GM12878 (cell line): ENCODE data around the gene NFKBIB. TPM values are rescaled to one million over a fixed set of nuclear protein-coding genes. Genes with fewer than 3 reads are reported as not detected.

Experiments
- CBX3 ChIP-seq: fragments of 200-600 bp; sonication (generic); IDR thresholded peaks from 2 replicates; pipeline ENCODE4 v1.6.1; 2016; ENCODE audit warnings: low read depth, borderline replicate concordance
- CHD4 ChIP-seq: fragments of 200-600 bp; sonication (generic); IDR thresholded peaks from 2 replicates; pipeline ENCODE4 v1.6.1; 2016; ENCODE audit warnings: mild to moderate bottlenecking
- HCFC1 ChIP-seq: fragments of 150-350 bp; IDR thresholded peaks from 2 replicates; pipeline ENCODE4 v1.6.1; 2014; ENCODE audit warnings: low read length
- HSF1 ChIP-seq: fragments of 150-350 bp; IDR thresholded peaks from 2 replicates; pipeline ENCODE4 v1.6.1; 2014; ENCODE audit warnings: mild to moderate bottlenecking, low read depth, low read length
- IRF3 ChIP-seq: fragments of 450-650 bp; IDR thresholded peaks from 2 replicates; pipeline ENCODE4 v1.6.1; 2014; ENCODE audit warnings: mild to moderate bottlenecking
- IRF4 ChIP-seq: IDR thresholded peaks from 2 replicates; pipeline ENCODE4 v1.6.1; 2011; ENCODE audit warnings: low read depth, low read length
- MXI1 ChIP-seq: fragments of 150-350 bp; IDR thresholded peaks from 2 replicates; pipeline ENCODE4 v1.6.1; 2011; ENCODE audit warnings: low read depth, mild to moderate bottlenecking, inconsistent platforms, low read length, improper control_type of control experiment
- NFXL1 ChIP-seq: fragments of 450-650 bp; IDR thresholded peaks from 2 replicates; pipeline ENCODE4 v1.6.1; 2017; ENCODE audit warnings: antibody characterized with exemption, mild to moderate bottlenecking, borderline replicate concordance
- NFYA ChIP-seq: IDR thresholded peaks from 2 replicates; pipeline ENCODE4 v1.6.1; 2011; ENCODE audit warnings: low read depth, mild to moderate bottlenecking, low read length, improper control_type of control experiment, borderline replicate concordance
- NFYB ChIP-seq: IDR thresholded peaks from 2 replicates; pipeline ENCODE4 v1.6.1; 2011; ENCODE audit warnings: low read depth, mild to moderate bottlenecking, low read length, improper control_type of control experiment, moderate library complexity; ENCODE audit not compliant: insufficient read depth
- PAX5 ChIP-seq: IDR thresholded peaks from 2 replicates; pipeline ENCODE4 v1.6.1; 2011; ENCODE audit warnings: low read depth, low read length, borderline replicate concordance
- POLR2AphosphoS5 ChIP-seq: IDR thresholded peaks from 2 replicates; pipeline ENCODE4 v1.6.1; 2011; ENCODE audit warnings: mild to moderate bottlenecking, low read length, inconsistent platforms
- RCOR1 ChIP-seq: conservative IDR thresholded peaks from 2 replicates; pipeline ENCODE4 v1.6.1; 2012; ENCODE audit warnings: low read depth, low read length, improper control_type of control experiment
- SMAD5 ChIP-seq: IDR thresholded peaks from 2 replicates; pipeline ENCODE4 v1.6.1; 2016; ENCODE audit warnings: antibody characterized with exemption, low read depth
- SP1 ChIP-seq: IDR thresholded peaks from one replicate; pipeline ENCODE4 v1.6.1; 2011; ENCODE audit warnings: low read depth, low read length
- SREBF1 ChIP-seq: IDR thresholded peaks from 2 replicates; pipeline ENCODE4 v1.6.1; 2012; ENCODE audit warnings: mild to moderate bottlenecking, low read length
- TARDBP ChIP-seq: IDR thresholded peaks from 2 replicates; pipeline ENCODE4 v1.6.1; 2016; ENCODE audit warnings: borderline replicate concordance
- ZBTB11 ChIP-seq: fragments of 450-650 bp; formaldehyde crosslinking; IDR thresholded peaks from 2 replicates; pipeline ENCODE4 v1.5.0; 2022; ENCODE audit warnings: mild to moderate bottlenecking, missing genetic modification characterization
- ZBTB40 ChIP-seq: fragments of 450-650 bp; IDR thresholded peaks from 2 replicates; pipeline ENCODE4 v1.6.1; 2016; ENCODE audit warnings: mild to moderate bottlenecking, moderate library complexity, borderline replicate concordance
- polyA plus RNA-seq, 11 experiments: library from polyadenylated mRNA; depleted of rRNA in 4 of 11; unstranded in 6 of 11; stranded (reverse) in 5 of 11; fragments of >200 nt; fragmentation: Nextera tagmentation in 4 of 11; fragmentation: Illumina TruSeq in 1 of 11; extraction: Ambion mirVana in 4 of 11; extraction: Trizol in 1 of 11; gene quantifications; 1 replicate in 1 of 11; 2 replicates in 10 of 11; pipeline versions ENCODE4 v1.2.1 to v1.2.3, GENCODE V29; 2011 to 2016; ENCODE audit warnings: inconsistent platforms in 2 of 11, missing spikeins in 2 of 11, low read depth in 1 of 11
- total RNA-seq, 4 experiments: library from RNA; depleted of rRNA in 3 of 4; stranded (reverse); fragments of >200 nt in 3 of 4; fragmentation: Illumina TruSeq in 1 of 4; extraction: Trizol in 1 of 4; gene quantifications; 2 replicates each; pipeline versions ENCODE4 v1.2.1 to v1.2.3, GENCODE V29; 2013 to 2021

The NFKBIB gene
- total and polyA plus RNA-seq, 10 of the 15 experiments (the other 5 are each of a cell fraction or from before 2014, with no cell fraction given): 1.2 to 60.9 (median 31.0) TPM

GRCh38 chr19:38851622-38852230, 48.0 kb upstream of the NFKBIB start (continued):
- TF ChIP-seq NFYA (no peak), ZBTB40 (no peak; the same call in 1 of the 2 replicates), TARDBP (no peak; the same call in 1 of the 2 replicates), SMAD5 (0 out of 2 replicates have a peak, but pooled peaks have one; percentile 31), ZBTB11 (CRISPR knock-in tag) (no peak), RCOR1 (no peak), IRF3 (no peak), NFXL1 (no peak), NFYB (no peak), IRF4 (no peak), CBX3 (no peak), POLR2AphosphoS5 (peak; percentile 63; the same call in 1 of the 2 replicates), HCFC1 (no peak; the same call in 1 of the 2 replicates), SREBF1 (no peak), CHD4 (no peak), PAX5 (peak; percentile 42; the same call in 1 of the 2 replicates), SP1 (peak; percentile 54), HSF1 (no peak), MXI1 (peak; percentile 74)
